Neural progenitor cell (in vitro differentiated cells): ENCODE data around the gene PSMD13. TPM values are rescaled to one million over a fixed set of nuclear protein-coding genes. Genes with fewer than 3 reads are reported as not detected.

Source experiments
- DNase-seq: peaks from one replicate; pipeline ENCODE4 v3.0.0-alpha.2; 2016; ENCODE audit warnings: low spot score
- H2AFZ ChIP-seq: fragments of 200-600 bp; sonication (generic); replicated peaks from 2 replicates; pipeline ENCODE4 v1.6.1; 2016; ENCODE audit warnings: antibody characterized with exemption
- H3F3A ChIP-seq: fragments of 200-600 bp; sonication (generic); 2 replicates; pipeline ENCODE4 v1.6.1; 2016; ENCODE audit warnings: antibody characterized with exemption, low read depth
- H3K27ac ChIP-seq: fragments of 200-600 bp; sonication (generic); 2 replicates; pipeline ENCODE4 v1.5.1; 2016; ENCODE audit warnings: mild to moderate bottlenecking
- H3K27me3 ChIP-seq: fragments of 200-600 bp; sonication (generic); 2 replicates; pipeline ENCODE4 v1.6.1; 2016; ENCODE audit warnings: mild to moderate bottlenecking, moderate library complexity
- H3K36me3 ChIP-seq: fragments of 200-600 bp; sonication (generic); 2 replicates; pipeline ENCODE4 v1.5.1; 2016
- H3K4me1 ChIP-seq: fragments of 200-600 bp; sonication (generic); 2 replicates; pipeline ENCODE4 v1.6.1; 2016; ENCODE audit warnings: mixed run types
- H3K4me2 ChIP-seq: fragments of 200-600 bp; sonication (generic); 2 replicates; pipeline ENCODE4 v1.6.1; 2016
- H3K4me3 ChIP-seq: fragments of 200-600 bp; sonication (generic); 2 replicates; pipeline ENCODE4 v1.5.1; 2016
- H3K79me2 ChIP-seq: fragments of 200-600 bp; sonication (generic); 2 replicates; pipeline ENCODE4 v1.6.1; 2016; ENCODE audit warnings: low read depth
- H3K9ac ChIP-seq: fragments of 200-600 bp; sonication (generic); 2 replicates; pipeline ENCODE4 v1.6.1; 2016
- H3K9me3 ChIP-seq: fragments of 200-600 bp; sonication (generic); 2 replicates; pipeline ENCODE4 v1.5.1; 2016; ENCODE audit warnings: low read depth
- H4K20me1 ChIP-seq: fragments of 200-600 bp; sonication (generic); 2 replicates; pipeline ENCODE4 v1.6.1; 2016; ENCODE audit warnings: low read depth
- H3K27ac Mint-ChIP-seq: 3 replicates; pipeline ENCODE4 v1.8.0; 2021; ENCODE audit warnings: mixed read lengths
- H3K27me3 Mint-ChIP-seq: 2 replicates; pipeline ENCODE4 v1.8.0; 2022; ENCODE audit warnings: low read depth, mild to moderate bottlenecking, inconsistent platforms, moderate library complexity, mixed read lengths; ENCODE audit not compliant: insufficient read depth
- H3K36me3 Mint-ChIP-seq: 3 replicates; pipeline ENCODE4 v1.8.0; 2021; ENCODE audit warnings: mixed read lengths
- H3K4me1 Mint-ChIP-seq: 3 replicates; pipeline ENCODE4 v1.8.0; 2021; ENCODE audit warnings: mixed read lengths
- H3K4me3 Mint-ChIP-seq: 3 replicates; pipeline ENCODE4 v1.8.0; 2021; ENCODE audit warnings: mild to moderate bottlenecking, moderate library complexity, mixed read lengths
- H3K9me3 Mint-ChIP-seq: 3 replicates; pipeline ENCODE4 v1.8.0; 2020; ENCODE audit warnings: mixed read lengths
- EZH2 ChIP-seq: fragments of 200-600 bp; sonication (generic); IDR thresholded peaks from 2 replicates; pipeline ENCODE4 v1.6.1; 2017; ENCODE audit warnings: antibody characterized with exemption, mild to moderate bottlenecking, moderate library complexity
- EZH2phosphoT487 ChIP-seq: fragments of 200-600 bp; sonication (generic); IDR thresholded peaks from 2 replicates; pipeline ENCODE4 v1.6.1; 2017; ENCODE audit warnings: antibody characterized with exemption
- total RNA-seq: library from RNA; depleted of rRNA; stranded (reverse); fragments of >200 nt; gene quantifications from 2 replicates; pipeline ENCODE4 v1.2.3, GENCODE V29; 2015; ENCODE audit warnings: low replicate concordance
- TF ChIP-seq, protein P1 (sequence below): fragments of 200-600 bp; sonication (generic); IDR thresholded peaks from 2 replicates; pipeline ENCODE4 v1.5.1; 2017; ENCODE audit warnings: antibody characterized with exemption, mild to moderate bottlenecking

The PSMD13 gene
- total RNA-seq, 1 donor from 2014 or later = 90.6 TPM

DNA sequence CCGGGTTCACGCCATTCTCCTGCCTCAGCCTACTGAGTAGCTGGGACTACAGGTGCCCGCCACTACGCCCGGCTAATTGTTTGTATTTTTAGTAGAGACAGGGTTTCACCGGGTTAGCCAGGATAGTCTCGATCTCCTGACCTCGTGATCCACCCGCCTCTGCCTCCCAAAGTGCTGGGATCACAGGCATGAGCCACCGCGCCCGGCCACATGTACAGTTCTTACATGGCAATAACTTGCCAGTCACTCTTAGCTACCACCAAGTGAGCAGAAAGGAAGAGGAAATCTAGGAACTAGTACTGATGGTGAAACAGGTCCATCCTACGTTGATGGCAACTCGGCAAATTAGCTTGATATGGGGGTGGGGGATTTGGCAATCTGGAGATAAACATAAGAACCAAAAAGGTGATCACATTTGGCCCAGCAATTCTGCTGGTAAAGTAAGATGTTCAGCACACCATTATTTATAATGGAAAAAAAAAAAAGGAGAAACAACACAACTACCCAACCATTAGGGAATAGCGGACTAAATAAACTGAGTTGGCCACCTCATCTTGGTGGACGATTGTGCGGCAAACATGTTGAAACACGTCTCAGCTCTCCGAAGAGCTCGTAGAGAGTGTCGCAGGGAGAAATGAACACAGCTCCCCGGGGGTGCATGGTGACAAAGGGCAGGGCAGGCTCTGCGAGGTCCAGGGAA is 46.8 kb downstream of the PSMD13 start:
- peaks cover 19% of the 10 kb centered on the region for H3K4me1 Mint-ChIP-seq
- H3K27me3 Mint-ChIP-seq = peaks cover 19% of the 10 kb centered on the region
- no peak overlapping the region for H3K4me3 ChIP-seq
- no peak overlapping the region for H3K27ac ChIP-seq
- no peak overlapping the region for H2AFZ ChIP-seq
- no peak overlapping the region for H3K9ac ChIP-seq
- no peaks in the 10 kb centered on the region for H3K36me3 Mint-ChIP-seq
- TF ChIP-seq EZH2phosphoT487 (no peak), EZH2 (no peak)
- TF ChIP-seq, protein P1, sequence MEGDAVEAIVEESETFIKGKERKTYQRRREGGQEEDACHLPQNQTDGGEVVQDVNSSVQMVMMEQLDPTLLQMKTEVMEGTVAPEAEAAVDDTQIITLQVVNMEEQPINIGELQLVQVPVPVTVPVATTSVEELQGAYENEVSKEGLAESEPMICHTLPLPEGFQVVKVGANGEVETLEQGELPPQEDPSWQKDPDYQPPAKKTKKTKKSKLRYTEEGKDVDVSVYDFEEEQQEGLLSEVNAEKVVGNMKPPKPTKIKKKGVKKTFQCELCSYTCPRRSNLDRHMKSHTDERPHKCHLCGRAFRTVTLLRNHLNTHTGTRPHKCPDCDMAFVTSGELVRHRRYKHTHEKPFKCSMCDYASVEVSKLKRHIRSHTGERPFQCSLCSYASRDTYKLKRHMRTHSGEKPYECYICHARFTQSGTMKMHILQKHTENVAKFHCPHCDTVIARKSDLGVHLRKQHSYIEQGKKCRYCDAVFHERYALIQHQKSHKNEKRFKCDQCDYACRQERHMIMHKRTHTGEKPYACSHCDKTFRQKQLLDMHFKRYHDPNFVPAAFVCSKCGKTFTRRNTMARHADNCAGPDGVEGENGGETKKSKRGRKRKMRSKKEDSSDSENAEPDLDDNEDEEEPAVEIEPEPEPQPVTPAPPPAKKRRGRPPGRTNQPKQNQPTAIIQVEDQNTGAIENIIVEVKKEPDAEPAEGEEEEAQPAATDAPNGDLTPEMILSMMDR = no peak
- H3K4me1 ChIP-seq = peaks cover 10% of the 10 kb centered on the region
- H3K9me3 ChIP-seq = no peaks in the 10 kb centered on the region
- H3F3A ChIP-seq = no peaks in the 10 kb centered on the region
- H3K4me3 Mint-ChIP-seq = no peak overlapping the region
- H3K27ac Mint-ChIP-seq = peak overlapping the region; percentile 58
- H3K36me3 ChIP-seq = no peaks in the 10 kb centered on the region
- DNase-seq = no peak
- H3K4me2 ChIP-seq = no peak overlapping the region
- H3K27me3 ChIP-seq = peaks cover 26% of the 10 kb centered on the region
- H4K20me1 ChIP-seq = no peaks in the 10 kb centered on the region
- H3K79me2 ChIP-seq = no peaks in the 10 kb centered on the region
- H3K9me3 Mint-ChIP-seq = peaks cover 3% of the 10 kb centered on the region

DNA sequence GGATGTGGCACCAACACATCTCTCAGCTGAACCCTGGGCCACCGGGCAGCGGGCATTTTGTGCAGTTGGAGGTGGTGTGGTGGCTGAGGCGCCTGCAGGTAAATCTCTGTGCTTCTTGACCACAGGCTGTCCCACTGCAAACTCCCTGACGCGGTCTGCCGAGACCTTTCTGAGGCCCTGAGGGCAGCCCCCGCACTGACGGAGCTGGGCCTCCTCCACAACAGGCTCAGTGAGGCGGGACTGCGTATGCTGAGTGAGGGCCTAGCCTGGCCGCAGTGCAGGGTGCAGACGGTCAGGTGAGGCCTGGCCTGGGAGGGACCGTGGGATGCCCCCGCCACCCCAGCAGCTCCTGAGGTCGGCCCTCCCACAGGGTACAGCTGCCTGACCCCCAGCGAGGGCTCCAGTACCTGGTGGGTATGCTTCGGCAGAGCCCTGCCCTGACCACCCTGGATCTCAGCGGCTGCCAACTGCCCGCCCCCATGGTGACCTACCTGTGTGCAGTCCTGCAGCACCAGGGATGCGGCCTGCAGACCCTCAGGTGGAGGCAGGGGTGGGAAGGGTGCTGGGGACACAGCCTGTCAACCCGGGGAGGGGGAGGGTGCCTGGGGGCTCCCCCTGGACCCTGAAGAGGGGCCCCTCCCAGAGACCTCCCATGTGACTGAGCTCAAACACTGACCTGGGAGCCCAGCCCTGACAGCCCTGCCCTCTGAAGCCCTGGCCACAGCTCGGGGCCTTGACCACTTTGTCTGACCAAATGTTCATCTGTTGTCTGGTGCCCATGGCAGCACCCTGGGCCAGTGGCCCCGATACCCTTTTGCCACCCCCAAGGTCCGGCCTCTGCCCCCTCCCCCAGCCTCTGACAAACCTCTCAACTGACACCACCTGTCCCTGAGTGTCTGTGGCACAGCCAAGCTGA is 47.6 kb downstream of the PSMD13 start:
- Histone ChIP-seq H3K9ac (no peak overlapping the region), H3F3A (no peaks in the 10 kb centered on the region), H4K20me1 (no peaks in the 10 kb centered on the region), H3K4me3 (no peak overlapping the region), H2AFZ (no peak overlapping the region), H3K27ac (no peak overlapping the region), H3K36me3 (no peaks in the 10 kb centered on the region), H3K27me3 (peaks cover 29% of the 10 kb centered on the region), H3K4me2 (no peak overlapping the region), H3K9me3 (no peaks in the 10 kb centered on the region), H3K4me1 (peaks cover 11% of the 10 kb centered on the region), H3K79me2 (no peaks in the 10 kb centered on the region)
- TF ChIP-seq EZH2phosphoT487 = no peak
- TF ChIP-seq, protein P1 = no peak
- no peak for TF ChIP-seq EZH2
- no peak overlapping the region for H3K27ac Mint-ChIP-seq
- H3K4me1 Mint-ChIP-seq = peaks cover 19% of the 10 kb centered on the region
- peaks cover 19% of the 10 kb centered on the region for H3K27me3 Mint-ChIP-seq
- no peak overlapping the region for H3K4me3 Mint-ChIP-seq
- no peaks in the 10 kb centered on the region for H3K36me3 Mint-ChIP-seq
- no peak for DNase-seq
- H3K9me3 Mint-ChIP-seq = peaks cover 2% of the 10 kb centered on the region

DNA sequence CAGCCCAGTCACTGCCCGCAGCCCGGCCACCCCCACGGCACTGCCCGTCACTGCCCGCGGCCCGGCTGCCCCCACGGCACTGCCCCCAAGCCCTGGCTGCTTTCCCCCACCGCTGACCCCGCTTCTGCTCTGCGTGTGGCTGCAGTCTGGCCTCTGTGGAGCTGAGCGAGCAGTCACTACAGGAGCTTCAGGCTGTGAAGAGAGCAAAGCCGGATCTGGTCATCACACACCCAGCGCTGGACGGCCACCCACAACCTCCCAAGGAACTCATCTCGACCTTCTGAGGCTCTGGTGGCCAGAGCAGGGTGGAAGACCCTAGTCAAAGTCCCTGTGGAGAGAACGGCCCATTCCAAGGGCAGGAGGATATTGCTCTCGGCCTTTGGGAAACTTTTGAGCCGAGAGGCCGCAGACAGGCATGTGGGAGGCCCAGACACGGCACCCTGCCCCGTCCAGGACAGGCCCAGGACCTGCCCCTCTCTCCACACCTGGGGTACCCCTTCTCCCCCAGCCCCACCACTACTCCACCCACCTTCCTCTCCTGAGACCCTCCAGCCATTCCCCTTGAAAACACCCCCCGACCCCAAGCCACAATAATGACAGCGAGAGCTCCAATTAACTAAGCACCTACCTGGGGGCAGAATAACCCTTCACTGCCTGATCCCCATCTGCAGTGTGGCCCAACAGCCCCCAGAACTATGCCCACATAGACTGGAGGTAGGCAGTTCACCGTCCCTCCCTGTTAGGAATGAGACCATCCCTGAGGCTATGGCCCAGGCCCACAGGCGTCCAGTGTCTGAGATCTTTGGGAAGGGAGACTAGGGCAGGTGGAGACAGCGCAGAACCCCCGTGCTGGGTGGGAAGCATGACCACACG is 48.5 kb downstream of the PSMD13 start:
- Histone ChIP-seq H4K20me1 (no peaks in the 10 kb centered on the region), H2AFZ (no peak overlapping the region), H3K9ac (no peak overlapping the region), H3K27me3 (peaks cover 24% of the 10 kb centered on the region), H3K4me1 (peaks cover 17% of the 10 kb centered on the region), H3K36me3 (no peaks in the 10 kb centered on the region), H3K9me3 (no peaks in the 10 kb centered on the region), H3K79me2 (no peaks in the 10 kb centered on the region), H3K27ac (no peak overlapping the region), H3F3A (no peaks in the 10 kb centered on the region), H3K4me3 (no peak overlapping the region), H3K4me2 (no peak overlapping the region)
- Mint-ChIP-seq H3K36me3 (no peaks in the 10 kb centered on the region), H3K4me3 (no peak overlapping the region), H3K4me1 (peaks cover 19% of the 10 kb centered on the region), H3K27me3 (peaks cover 19% of the 10 kb centered on the region), H3K9me3 (peaks cover 2% of the 10 kb centered on the region), H3K27ac (no peak overlapping the region)
- DNase-seq = no peak
- TF ChIP-seq, protein P1 = no peak
